ENCODE data around the gene AKAIN1.

The AKAIN1 gene

DNA sequence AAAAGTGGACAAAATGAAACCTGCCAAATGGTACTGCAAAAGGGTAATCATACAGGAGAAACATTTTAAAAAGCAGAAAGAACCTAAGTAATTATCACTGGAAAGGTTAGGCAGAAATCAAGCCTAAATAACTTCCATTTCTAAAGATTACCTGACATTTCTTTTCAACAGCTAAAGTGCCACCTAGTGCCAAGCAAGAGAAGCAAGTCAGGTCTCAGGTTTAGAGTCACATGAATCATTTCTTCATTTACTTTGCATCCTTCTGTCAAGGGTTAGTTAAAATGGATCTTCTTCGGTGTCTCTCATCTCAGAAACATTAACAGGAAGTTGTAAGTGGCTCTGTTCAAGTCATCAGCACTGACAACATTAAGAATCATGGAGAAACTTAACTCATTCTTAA is 90.3 kb downstream of the AKAIN1 start:
- intact Hi-C loops (cut with DNase I) = no loop called here
- DNase-seq = no peak

DNA sequence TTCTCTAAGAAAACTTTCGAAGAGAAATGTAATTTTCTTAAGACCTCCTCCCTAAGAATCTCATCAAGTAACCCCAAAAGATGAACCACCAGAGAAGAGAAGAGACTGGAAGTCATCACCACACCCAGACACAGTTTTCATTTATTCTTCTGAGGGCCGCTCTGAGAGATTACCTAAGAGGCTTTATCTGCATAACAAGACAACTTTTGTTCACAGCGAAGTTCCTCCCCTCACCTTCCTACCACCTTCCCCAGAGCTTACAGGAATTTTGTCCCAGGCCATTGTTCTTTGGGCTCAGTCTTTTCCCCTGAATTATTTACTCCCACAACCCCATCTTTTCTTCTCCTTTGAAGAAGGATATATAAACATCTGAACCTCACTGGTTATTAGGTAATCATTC is 92.8 kb downstream of the AKAIN1 start:
- no peak for DNase-seq
- intact Hi-C loops (cut with DNase I) = no loop called here

DNA sequence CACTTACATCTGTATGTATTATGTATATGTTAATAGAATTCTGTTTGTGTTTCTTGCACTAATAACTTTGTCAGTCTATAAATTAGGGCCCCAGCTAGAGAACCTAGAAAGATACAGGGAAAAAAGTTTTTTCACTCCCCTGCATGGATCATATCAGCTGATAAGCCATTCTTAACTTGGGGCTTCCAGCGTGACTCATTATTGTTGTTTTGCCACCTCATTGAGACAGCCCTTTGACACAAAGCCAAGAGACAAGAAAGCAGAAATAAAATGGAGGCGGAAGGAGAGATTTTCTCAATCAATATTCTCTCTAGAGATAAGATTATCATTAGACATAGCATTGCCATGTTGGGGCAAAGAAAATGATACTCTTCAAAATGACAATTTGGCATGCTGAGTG is 93.4 kb downstream of the AKAIN1 start:
- DNase-seq = no peak
- intact Hi-C loops (cut with DNase I) = no loop called here

DNA sequence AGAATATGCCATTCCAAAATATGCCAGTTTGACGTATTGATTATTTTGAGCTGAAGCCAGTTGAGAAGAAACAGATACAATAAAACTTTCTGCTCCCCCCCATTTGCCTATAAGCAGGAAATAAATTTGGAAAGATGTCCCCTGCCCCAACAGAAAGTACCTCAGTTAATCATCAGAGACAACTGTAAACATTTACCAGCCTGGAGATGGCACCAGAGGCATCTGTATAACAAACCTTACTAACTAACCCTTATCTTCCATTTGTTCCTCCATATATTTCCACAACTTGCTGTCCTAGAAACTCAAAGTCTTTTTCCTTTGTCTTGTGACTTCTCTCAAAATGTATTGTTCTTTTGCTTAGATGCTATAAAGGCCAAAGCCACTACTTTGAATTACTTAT is 93.8 kb downstream of the AKAIN1 start:
- intact Hi-C loops (cut with DNase I) = no loop called here
- no peak for DNase-seq

DNA sequence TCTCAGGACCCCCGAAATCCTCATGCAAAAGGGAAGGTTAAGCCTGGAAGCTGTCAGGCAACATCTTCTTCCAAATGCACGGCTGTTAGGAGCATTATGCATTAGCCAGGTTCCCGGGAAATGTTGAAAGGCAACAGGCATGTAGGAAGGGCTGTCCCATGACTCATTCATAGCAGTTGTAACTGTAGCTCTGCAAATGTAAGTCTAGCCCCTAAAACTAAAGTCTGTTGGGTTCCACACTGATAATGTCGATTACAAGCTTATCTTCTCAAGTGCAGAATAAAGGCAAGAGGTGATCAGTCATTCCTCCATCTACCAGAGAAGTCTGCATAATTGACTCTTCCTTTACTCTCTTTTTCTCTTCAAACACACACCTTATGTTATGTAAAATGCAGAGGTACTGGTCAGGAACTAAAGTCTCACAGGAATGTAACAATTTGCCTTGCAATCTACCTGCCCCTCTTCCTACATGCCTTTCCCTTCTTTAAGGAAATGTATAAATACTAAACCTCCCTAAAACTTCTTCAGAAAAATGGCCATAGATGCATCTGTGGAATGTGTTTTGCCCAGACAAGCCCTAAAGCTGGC is 99.8 kb downstream of the AKAIN1 start:
- no peak for DNase-seq
- intact Hi-C loops (cut with DNase I) = no loop called here

DNA sequence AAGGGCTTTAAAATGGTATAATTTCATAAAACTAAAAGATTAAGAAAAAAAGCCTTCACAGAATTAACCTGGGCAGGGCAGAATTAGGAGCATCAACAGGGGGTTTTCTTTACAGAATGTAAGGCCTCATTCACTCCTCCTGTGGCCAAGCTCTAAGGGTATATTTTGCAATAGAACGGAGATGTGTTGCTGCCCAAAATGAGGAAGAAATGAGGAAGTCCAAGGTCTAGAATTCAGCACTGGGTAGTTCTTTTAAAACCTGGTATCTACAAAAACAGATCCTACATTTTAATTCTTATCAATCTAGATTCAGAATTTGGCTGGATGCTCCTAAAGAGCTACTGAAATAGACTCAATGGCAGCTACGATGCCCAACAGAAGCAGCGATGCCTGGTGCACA is 101.8 kb downstream of the AKAIN1 start:
- no peak for DNase-seq

DNA sequence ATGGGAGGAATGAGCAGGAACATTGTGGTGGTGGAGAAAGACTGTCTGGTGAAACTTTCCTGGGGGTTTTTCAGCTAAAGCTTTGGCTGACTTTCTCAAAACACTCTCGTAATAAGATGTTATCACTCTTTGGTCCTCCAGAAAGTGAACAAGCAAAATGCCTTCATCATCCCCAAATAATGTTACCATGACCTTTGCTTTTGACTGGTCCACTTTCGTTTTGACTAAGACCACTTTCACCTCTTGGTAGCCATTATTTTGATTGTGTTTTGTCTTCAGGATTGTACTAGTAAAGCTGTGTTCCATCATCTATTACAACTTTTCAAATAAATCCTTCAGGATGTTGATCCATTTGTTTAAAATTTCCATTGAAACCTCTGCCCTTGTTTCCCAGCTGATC is 103.2 kb downstream of the AKAIN1 start:
- no peak for DNase-seq
- intact Hi-C loops (cut with DNase I) = no loop called here

More for the DNA sequence above, 101.8 kb downstream of the AKAIN1 start:
- intact Hi-C loops (cut with DNase I) = no loop called here
